Body of pancreas (tissue), 4 donors: ENCODE data around the gene LMTK2.

Source experiments
- CTCF ChIP-seq, 7 experiments: fragments of 450-650 bp in 4 of 7; fragments of 200-600 bp in 3 of 7; sonication (generic) in 3 of 7; IDR thresholded peaks; one replicate each; pipeline ENCODE4 v1.5.1; 2016 to 2019; ENCODE audit warnings: antibody characterized with exemption in 7 of 7
- POLR2A ChIP-seq, 3 donors: fragments of 450-650 bp; IDR thresholded peaks; one replicate each; pipeline ENCODE4 v1.6.1; 2016; ENCODE audit warnings: antibody characterized with exemption in 3 of 3, mild to moderate bottlenecking in 2 of 3

DNA sequence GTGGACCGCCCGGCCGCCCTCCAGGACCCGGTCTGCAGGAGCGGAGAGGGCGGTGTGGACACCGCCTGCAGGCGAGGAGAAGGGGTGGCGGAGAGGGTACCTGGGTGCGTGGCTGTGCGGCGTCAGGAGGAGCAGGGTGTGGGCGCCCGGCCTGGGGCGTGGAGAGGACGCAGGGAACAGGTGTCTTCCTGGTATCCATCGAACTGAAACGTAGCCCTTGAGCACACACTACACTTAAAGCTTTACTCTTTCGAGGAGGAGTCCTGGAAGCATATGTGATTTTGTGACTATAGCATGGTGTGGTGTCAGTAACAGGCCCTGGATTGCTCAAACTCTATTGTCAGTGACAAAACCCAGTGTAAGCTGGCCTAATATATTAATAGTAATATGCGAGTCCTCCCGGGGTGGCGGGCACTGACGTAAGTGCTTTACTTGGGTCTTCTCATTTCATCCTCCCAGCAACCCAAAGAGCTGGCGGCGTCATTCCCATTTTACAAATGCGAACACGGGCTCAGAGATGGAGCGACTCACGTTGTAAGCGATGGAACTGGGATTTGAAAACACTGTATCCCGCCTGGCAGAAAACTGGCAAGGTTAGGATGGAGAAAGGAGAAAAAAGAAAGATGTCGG lies 145.9 kb downstream of the LMTK2 start:
- no peak for TF ChIP-seq CTCF (IDR thresholded peaks at IDR 0.05)
- TF ChIP-seq POLR2A (IDR thresholded peaks at IDR 0.05), result peak in 1 of 3 donors; percentile 68
